Limb (tissue), 2 donors: ENCODE data around the gene REXO5.

Source experiments
- DNase-seq, 2 donors: peaks; one replicate each; pipeline ENCODE4 v3.0.0-alpha.2; 2016; ENCODE audit errors: extremely low spot score in 2 of 2

REXO5 gene

DNA sequence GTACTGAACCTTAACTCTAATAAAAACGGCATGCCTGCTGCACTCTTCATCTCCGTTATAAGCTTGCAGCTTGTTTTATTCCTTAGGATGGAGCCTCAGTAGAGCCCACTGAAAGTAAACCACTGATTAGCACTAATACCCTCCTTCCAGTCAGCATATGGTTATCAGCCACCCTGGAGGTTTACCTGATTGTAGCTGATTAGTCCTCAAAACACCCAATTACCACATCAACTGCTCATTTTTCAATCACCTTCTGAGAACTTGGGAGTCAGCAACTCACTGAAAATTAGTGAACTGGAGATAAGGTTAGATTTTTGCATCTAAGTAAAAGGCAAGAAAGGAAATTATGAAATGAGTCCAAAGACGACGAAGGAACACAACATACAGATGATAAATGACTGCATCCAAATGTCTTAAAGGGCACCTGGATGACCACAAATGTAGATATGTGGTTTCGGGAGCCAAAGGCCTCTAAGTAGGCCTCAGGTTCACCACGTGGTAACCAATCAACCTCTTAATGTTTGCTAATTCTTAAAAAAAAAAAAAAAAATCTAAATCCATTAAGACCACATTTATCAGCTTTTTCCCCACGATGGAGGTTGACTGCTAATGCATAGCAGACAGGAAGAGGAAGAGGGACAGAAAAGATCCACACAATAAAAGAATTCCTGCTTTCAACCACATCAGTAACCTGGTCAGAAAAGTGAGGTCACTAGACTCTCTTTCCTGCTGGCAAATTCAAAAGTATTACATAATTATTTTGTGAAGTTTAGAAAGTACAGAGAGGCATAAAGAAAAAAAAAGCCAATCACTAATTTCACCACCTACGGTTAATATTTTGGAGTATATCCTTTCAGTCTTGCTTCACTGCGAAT lies 65.9 kb downstream of the REXO5 start:
- DNase-seq, result no peak

DNA sequence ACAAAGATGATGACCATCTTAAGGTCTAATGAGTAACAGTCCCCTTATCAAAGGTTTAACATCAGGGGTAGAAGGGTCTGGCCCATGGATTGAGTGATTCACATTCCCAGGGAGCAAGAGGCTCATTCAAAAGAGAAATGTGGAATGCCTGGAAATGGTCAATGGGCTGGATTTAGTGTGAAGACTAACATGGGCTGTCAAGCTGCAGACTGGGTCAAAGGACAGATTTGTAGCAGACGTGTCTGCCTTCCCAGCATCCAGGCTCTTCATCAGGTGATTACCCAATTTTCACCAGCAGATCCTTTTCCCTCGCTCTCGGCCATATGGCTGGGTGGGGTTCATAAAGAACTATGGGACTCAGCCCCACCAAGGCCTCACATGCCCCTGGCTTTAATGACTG lies 67.0 kb downstream of the REXO5 start:
- DNase-seq, result no peak

DNA sequence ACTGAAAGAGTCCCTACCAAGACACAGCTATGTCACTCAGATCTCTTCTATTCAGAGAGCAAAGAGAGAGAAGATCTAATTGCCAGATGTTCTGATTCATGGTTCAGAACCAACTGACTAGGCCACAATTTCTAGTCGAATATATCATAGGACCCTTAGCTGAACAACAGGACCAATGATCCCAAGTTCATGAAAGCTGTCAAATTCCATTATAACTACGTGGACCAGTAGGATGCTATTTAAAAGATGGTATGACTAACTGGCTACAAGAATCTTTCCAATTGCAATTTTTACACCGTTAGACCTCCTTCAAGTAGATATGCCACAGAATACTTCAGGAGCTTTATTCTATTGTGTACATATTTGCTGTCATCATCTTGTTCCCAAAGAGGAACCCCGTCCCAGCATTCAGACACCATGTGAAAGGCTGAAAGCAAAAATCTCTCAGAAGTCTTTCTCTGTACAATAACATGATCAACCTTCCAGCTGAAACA lies 67.8 kb downstream of the REXO5 start:
- DNase-seq, result no peak

DNA sequence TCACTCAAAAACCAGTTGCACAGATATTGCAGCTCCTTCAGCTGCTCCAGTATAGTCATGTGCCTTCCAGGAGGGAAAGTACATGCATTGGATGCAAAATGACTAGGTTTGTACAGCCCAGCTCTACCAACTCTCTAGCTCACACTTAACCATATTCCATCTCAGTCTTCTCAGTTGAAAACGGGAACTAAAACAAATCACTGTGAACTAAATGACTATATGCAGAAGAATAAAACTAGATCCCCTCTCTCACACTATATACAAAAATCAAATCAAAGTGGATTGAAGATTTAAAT lies 69.0 kb downstream of the REXO5 start:
- no peak for DNase-seq

DNA sequence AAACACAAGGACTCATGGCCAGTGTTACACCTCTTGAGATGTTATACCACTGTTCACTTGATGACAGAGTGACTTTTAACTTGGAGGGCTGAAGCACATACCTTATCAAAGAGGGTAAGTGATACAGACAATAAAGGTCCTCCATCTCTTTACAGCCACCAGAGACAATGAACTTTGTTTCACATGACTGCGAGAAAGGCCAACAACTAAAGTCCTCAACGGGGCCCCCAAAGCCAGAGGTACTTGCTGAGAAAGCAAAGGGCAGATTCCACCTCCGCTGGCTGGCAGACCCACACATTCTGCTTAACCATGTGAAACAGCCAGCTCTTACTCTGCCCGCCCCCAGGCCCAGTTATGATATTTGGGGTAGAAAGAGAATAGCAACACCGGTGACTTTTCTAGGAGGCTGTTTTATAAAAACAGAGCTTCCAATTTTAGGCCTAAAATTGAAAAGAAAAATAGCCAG lies 72.4 kb downstream of the REXO5 start:
- DNase-seq, result no peak

DNA sequence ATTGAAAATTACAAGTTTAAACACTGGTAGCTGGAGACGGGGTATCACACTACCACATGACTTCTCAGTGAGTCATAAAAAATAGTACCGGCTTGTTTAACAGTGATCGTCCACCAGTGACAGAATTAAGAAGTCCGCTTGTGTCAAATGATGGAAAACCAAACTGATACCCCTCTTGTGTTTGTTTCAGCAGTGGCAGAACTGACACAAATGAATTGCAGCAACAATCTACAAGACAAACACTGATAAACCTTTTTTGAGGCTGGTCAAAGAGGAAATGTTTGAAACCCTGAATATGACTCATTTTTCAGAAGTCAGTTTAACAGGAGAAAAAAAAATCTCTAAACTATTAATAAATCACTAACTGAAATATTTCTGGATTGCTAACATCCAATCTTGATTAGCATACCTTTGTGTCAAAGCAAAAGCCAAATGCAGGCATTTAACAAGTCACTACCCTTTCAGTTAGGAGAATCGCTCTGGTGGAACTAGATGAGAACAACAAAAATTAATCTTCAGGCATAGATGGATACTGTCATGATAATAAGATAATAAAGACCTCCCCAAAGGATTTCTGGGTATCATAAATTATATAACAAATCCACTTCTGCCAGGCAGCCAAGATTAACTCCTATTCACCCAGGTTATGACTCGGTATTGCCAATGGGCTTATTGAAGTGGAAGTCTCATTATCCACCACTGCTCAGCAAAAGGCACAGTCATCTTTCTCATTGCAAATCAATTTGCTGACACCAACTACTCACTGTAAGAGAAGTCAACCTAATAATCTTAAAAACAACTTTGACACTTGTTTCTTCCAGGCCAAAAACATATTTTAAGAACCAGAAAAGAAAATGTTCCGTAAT lies 73.1 kb downstream of the REXO5 start:
- DNase-seq, result no peak

DNA sequence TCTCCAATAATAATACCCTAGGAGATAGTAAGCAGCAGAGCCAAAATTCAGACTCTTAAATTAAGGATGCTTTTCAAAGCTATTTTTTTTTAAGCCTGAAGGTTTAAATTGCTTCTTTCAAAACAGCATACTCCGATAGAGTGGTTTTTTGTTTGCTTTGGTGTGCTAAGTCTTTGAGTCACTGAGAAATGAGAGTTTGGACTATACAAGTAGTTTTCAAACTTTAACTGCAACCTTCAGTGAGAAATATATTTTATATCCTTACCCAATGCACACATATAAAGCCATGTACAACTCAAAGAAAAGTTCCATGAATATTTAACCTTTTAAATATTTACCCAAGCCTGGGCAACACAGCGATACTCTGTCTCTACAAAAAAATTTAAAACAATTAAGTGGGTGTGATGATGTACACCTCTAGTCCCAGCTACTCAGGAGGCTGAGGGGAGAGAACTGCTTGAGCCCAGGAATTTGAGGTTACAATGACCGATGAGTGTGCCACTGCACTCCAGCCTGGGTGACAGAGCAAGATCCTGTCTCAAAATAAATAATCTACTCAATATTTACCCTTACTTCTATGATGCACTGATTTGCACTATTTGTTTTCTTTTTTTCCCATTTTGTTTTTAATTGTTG lies 74.7 kb downstream of the REXO5 start:
- DNase-seq, result no peak

DNA sequence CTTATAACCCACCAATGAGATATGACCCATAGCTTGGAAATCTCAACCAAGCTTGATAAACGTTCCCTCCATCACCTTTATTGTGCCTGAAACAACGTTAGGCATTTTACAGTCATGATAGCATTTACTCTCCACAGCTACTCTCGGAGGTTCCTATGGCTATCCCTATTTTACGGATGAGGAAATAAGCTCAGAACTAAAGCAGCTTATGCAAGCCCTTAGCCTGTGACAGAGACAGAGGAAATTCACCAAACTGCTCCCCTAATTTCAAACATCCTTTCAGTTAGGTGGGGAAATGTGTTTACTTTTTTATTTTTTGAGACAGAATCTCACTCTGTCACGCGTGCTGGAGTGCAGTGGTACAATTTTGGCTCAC lies 75.2 kb downstream of the REXO5 start:
- no peak for DNase-seq

DNA sequence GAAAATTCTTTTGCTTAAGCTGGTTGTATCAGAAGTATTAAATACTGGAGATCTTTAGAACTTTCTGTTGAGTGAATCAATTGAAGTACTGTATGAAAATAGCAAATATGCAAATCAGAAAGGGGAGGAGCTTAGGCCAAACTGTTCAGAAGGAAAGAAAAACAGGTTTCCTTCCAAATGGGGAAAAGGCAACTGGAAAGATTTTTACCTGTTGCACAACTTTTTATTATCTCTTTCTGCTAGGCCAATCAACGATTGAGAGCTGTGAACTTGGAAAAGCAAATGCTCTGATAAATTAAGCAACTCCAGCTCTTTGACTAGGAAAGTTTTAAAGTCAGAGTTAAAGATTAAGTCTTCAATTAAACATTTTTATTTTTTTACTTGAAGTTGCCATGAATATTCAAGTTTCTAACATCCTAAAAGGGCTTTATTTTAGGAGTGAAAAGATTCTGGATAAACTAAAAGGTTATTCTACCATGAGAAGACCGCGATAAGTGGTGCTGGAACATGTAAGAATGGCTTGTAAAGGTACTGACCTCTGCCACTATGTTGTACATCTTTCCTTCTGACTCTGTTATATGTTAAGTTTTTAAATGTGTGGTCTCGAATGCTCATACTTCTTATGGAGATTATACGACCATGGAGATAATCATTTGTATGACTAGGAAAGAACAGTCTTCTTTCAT lies 77.4 kb downstream of the REXO5 start:
- DNase-seq, result no peak

DNA sequence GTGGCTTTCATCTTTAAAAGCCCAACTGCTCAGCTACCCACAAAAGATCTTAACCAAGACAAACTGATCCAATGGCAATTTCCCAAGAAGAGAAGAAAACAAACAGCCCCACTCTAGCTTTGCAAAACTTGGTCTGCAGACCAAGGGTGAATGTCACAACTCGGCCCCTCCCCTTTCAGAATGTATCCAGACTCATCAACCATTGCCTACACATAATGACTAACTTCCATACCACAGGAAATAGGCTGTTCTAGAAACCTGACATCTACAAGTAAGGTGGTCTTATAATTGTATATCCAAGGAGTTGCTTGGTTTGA lies 77.9 kb downstream of the REXO5 start:
- no peak for DNase-seq

DNA sequence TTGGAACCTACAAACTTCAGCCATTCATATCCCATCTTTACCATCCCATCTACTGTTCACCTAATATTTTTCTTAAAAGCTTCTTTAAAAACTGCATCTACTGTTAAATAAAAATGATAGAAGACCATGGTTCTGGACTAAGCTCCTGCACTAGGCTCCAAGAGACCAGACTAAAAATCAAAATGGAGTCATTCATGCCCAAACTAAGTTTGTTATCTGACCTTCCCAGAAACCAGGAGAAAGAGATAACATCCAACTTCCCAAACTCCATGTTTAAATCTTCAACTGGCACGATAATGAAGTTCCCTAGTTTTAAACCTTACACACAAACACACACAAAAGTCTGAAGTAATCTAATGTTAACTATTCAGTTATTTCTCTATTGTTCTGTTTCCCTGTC lies 80.0 kb downstream of the REXO5 start:
- no peak for DNase-seq

DNA sequence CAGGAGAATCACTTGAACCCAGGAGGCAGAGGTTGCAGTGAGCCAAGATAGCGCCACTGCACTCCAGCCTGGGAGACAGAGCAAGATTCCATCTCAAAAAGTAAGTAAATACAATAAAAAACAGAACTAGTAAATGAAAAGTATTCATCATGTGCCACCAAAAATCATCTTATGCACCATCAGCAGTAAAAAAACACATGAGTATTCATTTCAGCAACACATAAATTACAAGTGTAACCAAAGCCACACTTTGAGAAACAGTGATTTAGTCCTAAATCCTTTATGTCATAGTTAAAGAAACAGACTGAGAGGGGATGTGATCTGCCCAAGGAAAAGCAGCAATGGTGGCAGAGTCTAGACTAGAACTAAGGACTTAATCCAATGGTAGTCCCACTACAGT lies 80.9 kb downstream of the REXO5 start:
- no peak for DNase-seq

DNA sequence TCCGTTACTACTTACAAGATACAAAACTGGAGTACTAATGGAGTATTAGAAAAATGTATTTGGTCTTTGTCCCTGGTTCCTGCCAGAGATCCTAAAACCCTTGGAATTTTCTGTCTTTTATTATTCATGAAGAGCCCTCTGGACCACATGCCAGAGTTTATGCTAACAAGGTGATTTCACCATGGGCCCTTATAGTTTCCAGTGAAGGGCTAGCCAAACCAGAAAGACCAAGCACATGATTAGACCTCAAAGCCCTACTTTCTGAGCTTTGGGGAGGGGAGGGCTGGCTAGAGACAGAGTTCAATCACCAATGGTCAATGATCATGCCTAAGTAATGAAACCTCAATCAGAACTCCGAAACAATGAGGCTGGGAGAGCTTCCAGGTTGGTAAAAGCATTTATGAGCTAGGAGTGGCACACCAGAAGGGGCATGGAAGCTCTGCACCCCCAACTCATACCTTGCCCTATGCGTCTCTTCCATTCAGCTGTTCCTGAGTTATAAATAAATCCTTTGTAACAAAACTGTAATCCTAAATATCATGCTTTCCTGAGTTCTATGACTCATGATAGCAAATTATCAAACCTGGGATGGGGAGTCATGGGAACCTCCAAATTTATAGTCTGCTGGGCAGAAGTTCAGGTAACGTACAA lies 83.4 kb downstream of the REXO5 start:
- no peak for DNase-seq

DNA sequence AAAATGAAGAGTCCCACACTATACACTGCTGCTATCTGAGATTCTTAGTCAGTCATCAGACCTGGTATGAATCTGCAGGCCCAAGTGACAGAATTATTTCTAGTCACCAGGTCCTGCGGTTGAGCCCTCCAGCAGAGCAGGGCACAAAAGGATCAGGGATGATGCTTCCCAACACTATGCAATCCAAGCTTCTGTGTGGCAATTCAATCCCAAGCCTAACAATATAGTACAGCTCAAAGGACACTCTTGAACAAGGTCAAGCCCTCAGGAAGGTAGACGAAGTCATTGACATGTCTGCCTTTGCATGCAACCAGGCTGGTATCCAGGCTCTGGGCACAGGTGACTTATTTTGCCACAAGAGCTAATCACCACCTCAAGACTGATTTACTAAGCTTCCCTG lies 88.1 kb downstream of the REXO5 start:
- no peak for DNase-seq

DNA sequence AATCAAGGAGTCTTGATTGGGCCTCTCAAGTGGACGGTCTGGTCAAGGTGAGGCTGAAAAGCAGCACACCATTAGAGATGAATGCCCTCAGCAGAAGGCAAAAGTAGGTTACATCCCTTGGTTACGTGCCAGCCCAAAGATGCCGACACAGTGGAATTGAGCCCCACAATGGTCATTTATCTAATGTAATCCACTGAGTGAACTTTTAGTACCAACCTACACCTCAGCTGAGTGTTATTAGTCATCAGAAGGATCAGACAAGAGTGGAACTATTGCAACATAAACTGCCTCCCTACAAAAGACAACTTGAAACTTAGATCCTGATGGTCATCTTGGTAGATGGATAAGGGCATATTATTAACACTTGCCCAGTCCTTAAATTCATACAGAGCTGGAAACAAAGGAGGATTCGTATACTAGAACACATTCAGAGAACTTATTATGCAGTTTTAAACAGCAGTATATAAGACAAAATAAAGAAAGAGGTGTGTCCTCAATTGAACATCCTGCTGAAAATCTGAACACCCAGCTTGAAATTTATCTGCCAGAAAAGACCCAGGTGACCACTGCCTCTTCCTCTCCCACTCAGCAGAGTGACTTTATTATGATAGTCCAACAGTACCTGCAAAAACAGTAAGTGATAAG lies 91.0 kb downstream of the REXO5 start:
- DNase-seq, result no peak

DNA sequence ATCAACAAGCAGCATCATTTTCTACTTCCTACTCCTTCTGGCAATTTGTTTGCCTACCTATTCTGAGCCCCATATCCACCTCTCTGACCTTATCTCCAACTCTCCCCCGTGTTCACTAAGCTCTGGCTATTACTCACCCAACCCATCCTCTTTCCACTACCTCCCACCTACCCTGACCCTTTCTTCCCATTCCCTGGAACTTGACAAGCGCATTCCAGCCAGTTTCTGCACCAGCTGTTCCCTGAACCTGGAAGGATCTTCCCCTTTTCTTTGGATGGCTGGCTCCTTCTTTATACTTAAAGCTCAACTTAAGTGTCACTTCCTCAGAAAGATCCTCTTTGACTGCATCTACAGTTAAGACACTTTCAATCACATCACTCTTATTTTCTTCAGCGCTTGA lies 91.6 kb downstream of the REXO5 start:
- no peak for DNase-seq

DNA sequence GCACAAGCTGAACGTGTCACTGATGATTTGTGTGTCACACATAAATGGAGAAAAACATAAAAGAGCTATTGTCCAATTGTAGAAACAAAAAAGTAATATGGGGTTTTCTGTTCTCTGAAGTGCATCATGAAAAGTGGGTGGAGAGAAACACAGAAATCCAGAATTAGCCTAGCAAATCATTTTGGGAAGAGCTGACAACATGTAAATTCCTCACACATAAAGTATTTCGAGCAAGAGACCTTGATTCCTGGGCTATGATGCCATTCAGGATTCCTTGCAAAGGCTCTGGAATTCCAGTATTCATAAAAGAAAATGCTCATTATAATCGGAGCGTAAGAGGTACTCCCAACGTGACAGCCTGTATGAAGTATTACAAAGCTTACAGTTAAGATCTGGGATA lies 92.7 kb downstream of the REXO5 start:
- DNase-seq, result no peak
